ENCODE measurements around the gene MAD1L1. TPM values are rescaled to one million over a fixed set of nuclear protein-coding genes. Genes with fewer than 3 reads are reported as not detected.
A peak's percentile ranks its signal among the peaks of the same experiment; 100 is the strongest.

MAD1L1 gene
- total RNA-seq, 6 experiments from 2014 or later: 15.1 to 37.4 (median 20.5) TPM

DNA sequence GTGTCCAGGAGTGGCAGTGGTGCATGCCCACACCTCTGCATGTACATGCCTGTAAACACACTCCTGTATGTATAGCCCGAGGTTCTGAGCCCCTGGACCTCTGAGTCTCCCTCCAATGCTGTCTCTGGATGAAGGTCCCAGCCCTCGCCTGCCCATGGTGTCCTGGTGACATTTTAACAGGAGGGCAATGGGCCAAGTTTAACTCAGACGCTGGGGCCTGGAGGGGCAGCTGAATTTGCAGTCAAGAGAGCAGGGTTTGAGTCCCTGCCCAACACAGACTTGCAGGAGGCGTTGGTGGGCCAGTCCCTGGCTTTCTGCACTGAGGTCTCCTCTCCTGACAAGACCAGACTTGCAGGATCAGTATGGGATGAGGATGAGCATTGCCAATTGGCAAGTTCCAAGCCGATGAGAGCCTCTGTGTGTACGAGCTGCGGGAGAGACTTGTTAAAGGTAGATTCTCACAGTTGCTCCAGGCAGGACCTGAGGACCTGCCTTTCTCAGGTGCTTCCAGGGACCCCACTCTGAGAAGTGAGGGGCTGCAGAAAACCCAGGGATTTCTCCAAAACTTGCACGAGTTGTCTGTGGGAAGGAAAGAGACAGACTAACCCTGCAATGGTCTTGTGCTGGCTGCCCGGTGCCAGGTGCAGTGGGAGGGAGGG, 420.8 kb downstream of the MAD1L1 start:
- H3K27ac ChIP-seq: no peak overlapping the region
- TF ChIP-seq POLR2A (IDR thresholded peaks at IDR 0.05) (no peak), CTCF (IDR thresholded peaks at IDR 0.05) (no peak)
- no peak overlapping the region for H3K4me3 ChIP-seq
- ATAC-seq (peak; percentile 39 to 51 (median 46)), DNase-seq (no peak)
- intact Hi-C loops (cut with DNase I): no loop called here
- H3K27me3 ChIP-seq: no peaks in the 10 kb centered on the region
- peaks cover 0 to 10% (median 2%) of the 10 kb centered on the region in 4 donors for H3K4me1 ChIP-seq
- no peaks in the 10 kb centered on the region for H3K9me3 ChIP-seq
- 14% methylated on average over 4 of the region's 9 CpGs for WGBS (ENCODE audit: insufficient coverage, low coverage, low lambda C conversion rate, missing lambda C conversion rate)
- no peaks in the 10 kb centered on the region for H3K36me3 ChIP-seq

- intact Hi-C loops (cut with DNase I): no loop called here
- no peak overlapping the region for H3K4me3 ChIP-seq
- H3K4me1 ChIP-seq: peaks cover 0 to 10% (median 2%) of the 10 kb centered on the region in 4 donors
- DNase-seq: no peak
- no peaks in the 10 kb centered on the region for H3K27me3 ChIP-seq
- H3K27ac ChIP-seq: no peak overlapping the region
- ATAC-seq: no peak
- no peaks in the 10 kb centered on the region for H3K36me3 ChIP-seq
- TF ChIP-seq CTCF (IDR thresholded peaks at IDR 0.05) (no peak), POLR2A (IDR thresholded peaks at IDR 0.05) (no peak)
- WGBS (ENCODE audit: insufficient coverage, low coverage, low lambda C conversion rate, missing lambda C conversion rate): 75% methylated on average over 18 of the region's 25 CpGs
- no peaks in the 10 kb centered on the region for H3K9me3 ChIP-seq
Observed at GRCh38 chr7:1810961-1811849, 421.5 kb downstream of the MAD1L1 start.

DNA sequence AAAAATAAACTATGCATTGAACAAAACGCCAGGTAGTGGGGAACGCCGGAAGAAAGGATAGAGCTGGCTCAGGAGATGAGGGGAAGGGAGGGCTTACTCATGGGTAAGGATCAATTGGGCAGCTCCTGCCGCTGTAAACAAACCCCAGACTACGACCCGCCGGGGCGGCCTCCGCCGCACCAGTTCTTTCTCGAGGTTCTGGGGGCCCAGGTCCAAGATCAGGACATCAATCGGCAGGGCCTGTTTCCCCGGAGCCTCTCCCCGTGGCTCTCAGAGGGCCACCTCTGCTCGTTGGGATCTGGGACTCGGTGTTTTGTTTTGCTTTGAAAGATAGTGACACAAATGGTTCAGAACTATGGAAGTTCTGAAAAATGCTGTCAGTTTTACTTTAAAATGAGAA, 422.2 kb downstream of the MAD1L1 start:
- Histone ChIP-seq H3K4me3 (no peak overlapping the region), H3K27me3 (no peaks in the 10 kb centered on the region), H3K4me1 (peaks cover 0 to 10% (median 2%) of the 10 kb centered on the region in 4 donors), H3K36me3 (no peaks in the 10 kb centered on the region), H3K27ac (no peak overlapping the region), H3K9me3 (no peaks in the 10 kb centered on the region)
- ATAC-seq: no peak
- TF ChIP-seq CTCF (IDR thresholded peaks at IDR 0.05) (no peak), POLR2A (IDR thresholded peaks at IDR 0.05) (no peak)
- no peak for DNase-seq
- intact Hi-C loops (cut with DNase I): no loop called here
- 88% methylated on average over 6 of the region's 16 CpGs for WGBS (ENCODE audit: insufficient coverage, low coverage, low lambda C conversion rate, missing lambda C conversion rate)

DNA sequence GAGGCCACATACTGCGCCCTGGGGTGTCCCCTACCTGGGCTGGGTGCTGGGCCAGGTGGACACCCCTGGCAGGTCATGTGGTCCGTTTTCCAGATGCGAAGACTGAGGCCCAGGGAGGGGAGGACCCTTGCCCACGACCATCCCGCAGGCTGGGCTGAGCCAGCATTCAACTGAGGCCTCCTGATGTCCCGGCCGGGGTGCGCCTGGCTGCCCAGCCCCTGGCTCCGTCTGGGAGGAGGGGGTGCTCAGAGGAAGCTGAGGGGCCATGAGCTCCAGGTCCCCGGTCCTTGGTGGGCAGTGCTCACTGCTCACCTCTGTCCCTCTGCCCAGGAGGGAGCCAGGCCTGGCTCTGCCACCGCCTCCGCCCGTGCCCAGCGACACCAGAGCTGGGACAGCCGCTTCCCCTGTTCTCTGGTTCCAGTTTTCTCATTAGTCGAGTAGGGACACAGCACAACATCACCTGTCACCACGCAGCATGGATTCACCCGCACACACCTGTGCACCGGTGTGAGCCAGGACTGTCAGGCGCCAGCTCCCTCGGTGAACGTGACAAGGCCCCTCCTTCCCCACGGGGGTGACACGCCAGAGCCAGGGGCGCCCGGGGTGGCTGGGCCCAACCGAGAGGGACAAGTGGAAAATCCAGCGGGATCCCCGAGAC, 423.0 kb downstream of the MAD1L1 start:
- Histone ChIP-seq H3K27me3 (no peaks in the 10 kb centered on the region), H3K27ac (no peak overlapping the region), H3K4me1 (peaks cover 0 to 10% (median 2%) of the 10 kb centered on the region in 4 donors), H3K4me3 (no peak overlapping the region), H3K9me3 (no peaks in the 10 kb centered on the region), H3K36me3 (no peaks in the 10 kb centered on the region)
- ATAC-seq: no peak
- WGBS (ENCODE audit: insufficient coverage, low coverage, low lambda C conversion rate, missing lambda C conversion rate): 88% methylated on average over 8 of the region's 29 CpGs
- no peak for DNase-seq
- TF ChIP-seq CTCF (IDR thresholded peaks at IDR 0.05) (no peak), POLR2A (IDR thresholded peaks at IDR 0.05) (no peak)
- intact Hi-C loops (cut with DNase I): no loop called here
